SK-N-SH (cell line): ENCODE measurements around the gene PIGP. TPM values are rescaled to one million over a fixed set of nuclear protein-coding genes. Genes with fewer than 3 reads are reported as not detected.

Source experiments
- CTCF ChIA-PET: fragments of 300-600, 350-600 bp; formaldehyde crosslinking; extraction: SDS; loops from one replicate; lab custom pipeline; 2021; lab: Yijun Ruan, JAX
- POLR2A ChIA-PET: fragments of 350-600 bp; sonication (Branson Sonifier 250); formaldehyde crosslinking; extraction: SDS; loops from one replicate; lab custom pipeline; 2020; ENCODE audit warnings: antibody characterized with exemption, inconsistent platforms; lab: Yijun Ruan, JAX
- DNase-seq: peaks from one replicate; pipeline ENCODE4 v3.0.0; 2012
- H2AFZ ChIP-seq: fragments of 200-600 bp; sonication (generic); 2 replicates; pipeline ENCODE4 v1.8.1; 2016; ENCODE audit warnings: antibody characterized with exemption, mild to moderate bottlenecking, low read depth
- H3F3A ChIP-seq: fragments of 200-600 bp; sonication (generic); replicated peaks from 2 replicates; pipeline ENCODE3; 2016; ENCODE audit warnings: antibody characterized with exemption, mild to moderate bottlenecking; ENCODE audit not compliant: insufficient read depth
- H3K27ac ChIP-seq, 2 experiments: fragments of 200-500 bp in 1 of 2; fragments of 200-600 bp in 1 of 2; sonication (Bioruptor generic) in 1 of 2; sonication (generic), shearing (Covaris generic) in 1 of 2; 2 replicates each; pipeline versions ENCODE4 v1.5.1 to v1.6.1; 2014 to 2016; ENCODE audit warnings: low read depth in 2 of 2, inconsistent platforms in 1 of 2, low read length in 1 of 2, mild to moderate bottlenecking in 1 of 2, mixed read lengths in 1 of 2
- H3K27me3 ChIP-seq: fragments of 200-600 bp; sonication (generic), shearing (Covaris generic); 2 replicates; pipeline ENCODE4 v1.6.1; 2016; ENCODE audit warnings: mixed run types; ENCODE audit not compliant: insufficient read depth
- H3K36me3 ChIP-seq, 2 experiments: fragments of 200-500 bp in 1 of 2; fragments of 200-600 bp in 1 of 2; sonication (Bioruptor generic) in 1 of 2; sonication (generic) in 1 of 2; replicated peaks in 1 of 2; 2 replicates each; pipeline versions ENCODE3 to v1.5.1; 2014 to 2016; ENCODE audit warnings: low read length in 1 of 2, mild to moderate bottlenecking in 1 of 2; ENCODE audit not compliant: insufficient read depth in 2 of 2, control insufficient read depth in 1 of 2
- H3K4me1 ChIP-seq, 2 experiments: fragments of 200-500 bp in 1 of 2; fragments of 200-600 bp in 1 of 2; sonication (Bioruptor generic) in 1 of 2; sonication (generic), shearing (Covaris generic) in 1 of 2; 2 replicates each; pipeline versions ENCODE4 v1.5.1 to v1.6.1; 2014 to 2016; ENCODE audit warnings: low read depth in 1 of 2, low read length in 1 of 2, mixed run types in 1 of 2; ENCODE audit not compliant: insufficient read depth in 2 of 2, control insufficient read depth in 1 of 2
- H3K4me2 ChIP-seq: fragments of 200-600 bp; sonication (generic), shearing (Covaris generic); 2 replicates; pipeline ENCODE4 v1.6.1; 2017; ENCODE audit warnings: mixed run types
- H3K4me3 ChIP-seq, 2 experiments: fragments of 200-500 bp in 1 of 2; fragments of 200-600 bp in 1 of 2; sonication (Bioruptor generic) in 1 of 2; sonication (generic), shearing (Covaris generic) in 1 of 2; 2 replicates each; pipeline versions ENCODE4 v1.5.1 to v1.8.1; 2014 to 2016; ENCODE audit warnings: low read depth in 2 of 2, inconsistent platforms in 1 of 2, low read length in 1 of 2, mild to moderate bottlenecking in 1 of 2, mixed read lengths in 1 of 2, moderate library complexity in 1 of 2
- H3K79me2 ChIP-seq: fragments of 200-600 bp; sonication (generic); 2 replicates; pipeline ENCODE4 v1.8.1; 2017; ENCODE audit warnings: mild to moderate bottlenecking; ENCODE audit not compliant: insufficient read depth
- H3K9ac ChIP-seq: fragments of 200-600 bp; sonication (generic); 2 replicates; pipeline ENCODE4 v1.6.1; 2017; ENCODE audit warnings: mixed run types
- H3K9me2 ChIP-seq: fragments of 200-600 bp; sonication (generic); 2 replicates; pipeline ENCODE4 v1.6.1; 2017; ENCODE audit warnings: mixed run types
- H3K9me3 ChIP-seq: fragments of 200-600 bp; sonication (generic); 2 replicates; pipeline ENCODE4 v1.6.1; 2017; ENCODE audit warnings: mixed run types, mild to moderate bottlenecking, moderate library complexity
- H4K20me1 ChIP-seq: fragments of 200-600 bp; sonication (generic); 2 replicates; pipeline ENCODE4 v1.6.1; 2017; ENCODE audit warnings: mild to moderate bottlenecking, mixed run types; ENCODE audit not compliant: insufficient read depth
- EZH2phosphoT487 ChIP-seq: fragments of 200-600 bp; sonication (generic); IDR thresholded peaks from 2 replicates; pipeline ENCODE4 v1.6.1; 2017; ENCODE audit warnings: low read depth, mixed run types, mild to moderate bottlenecking, antibody characterized with exemption, moderate library complexity, borderline replicate concordance
- FOXJ3 ChIP-seq: sonication (generic); formaldehyde crosslinking; IDR thresholded peaks from 2 replicates; pipeline ENCODE4 v1.5.1; 2020; ENCODE audit warnings: mild to moderate bottlenecking, missing genetic modification reagents
- FOXM1 ChIP-seq: IDR thresholded peaks from 2 replicates; pipeline ENCODE4 v1.4.0; 2012; ENCODE audit warnings: low read depth, mild to moderate bottlenecking
- GABPA ChIP-seq: IDR thresholded peaks from 2 replicates; pipeline ENCODE4 v1.4.0; 2012; ENCODE audit warnings: low read depth, mild to moderate bottlenecking
- IRF3 ChIP-seq: fragments of 150-350 bp; IDR thresholded peaks from 2 replicates; pipeline ENCODE4 v1.6.1; 2016; ENCODE audit warnings: mild to moderate bottlenecking, low read depth, low read length
- MXI1 ChIP-seq: IDR thresholded peaks from 2 replicates; pipeline ENCODE4 v1.6.1; 2012; ENCODE audit warnings: mild to moderate bottlenecking, low read depth, low read length, improper control_type of control experiment
- NRF1 ChIP-seq: IDR thresholded peaks from 2 replicates; pipeline ENCODE4 v1.6.1; 2012; ENCODE audit warnings: low read depth, mild to moderate bottlenecking, low read length
- REST ChIP-seq: IDR thresholded peaks from 2 replicates; pipeline ENCODE4 v1.6.1; 2012; ENCODE audit warnings: mild to moderate bottlenecking, low read depth, low read length, moderate library complexity
- SIN3A ChIP-seq: IDR thresholded peaks from 2 replicates; pipeline ENCODE4 v1.6.1; 2012; ENCODE audit warnings: low read depth, mild to moderate bottlenecking, low read length, moderate library complexity, borderline replicate concordance
- TAF1 ChIP-seq: IDR thresholded peaks from 2 replicates; pipeline ENCODE4 v1.6.1; 2012; ENCODE audit warnings: low read depth, mild to moderate bottlenecking, low read length, moderate library complexity, borderline replicate concordance
- TCF12 ChIP-seq: IDR thresholded peaks from 2 replicates; pipeline ENCODE4 v1.4.0; 2012
- USF1 ChIP-seq: IDR thresholded peaks from 2 replicates; pipeline ENCODE4 v1.4.0; 2012; ENCODE audit warnings: low read depth, borderline replicate concordance
- ZBTB33 ChIP-seq: IDR thresholded peaks from 2 replicates; pipeline ENCODE4 v1.4.0; 2012; ENCODE audit warnings: low read depth, borderline replicate concordance
- WGBS: methylation state at CpG from one replicate; pipeline ENCODE4 v1.1.6; 2017; ENCODE audit warnings: low lambda C conversion rate; 5-methylcytosine and 5-hydroxymethylcytosine counted together
- polyA plus RNA-seq, 3 experiments: library from polyadenylated mRNA; depleted of rRNA; stranded (reverse); fragments of >200 nt; gene quantifications; 2 replicates each; pipeline ENCODE4 v1.2.3, GENCODE V29; 2012
- TF ChIP-seq, protein P1 (sequence below): fragments of 150-350 bp; IDR thresholded peaks from 2 replicates; pipeline ENCODE4 v1.6.1; 2017; ENCODE audit warnings: antibody characterized with exemption, low read length, low read depth, borderline replicate concordance

The PIGP gene
- polyA plus RNA-seq, 1 of the 3 experiments (the other 2 are of a cell fraction), result 28.3 TPM

- no peak for TF ChIP-seq REST
- no peak for TF ChIP-seq GABPA
- no peak for TF ChIP-seq IRF3
- no peak for TF ChIP-seq FOXJ3 (CRISPR knock-in tag)
- TF ChIP-seq SIN3A, result no peak
- TF ChIP-seq EZH2phosphoT487, result no peak
- no peak for TF ChIP-seq NRF1
- TF ChIP-seq, all 33 proteins: peak for 7
Measured at GRCh38 chr21:37032877-37033471, 39.9 kb downstream of the PIGP start (continued).

DNA sequence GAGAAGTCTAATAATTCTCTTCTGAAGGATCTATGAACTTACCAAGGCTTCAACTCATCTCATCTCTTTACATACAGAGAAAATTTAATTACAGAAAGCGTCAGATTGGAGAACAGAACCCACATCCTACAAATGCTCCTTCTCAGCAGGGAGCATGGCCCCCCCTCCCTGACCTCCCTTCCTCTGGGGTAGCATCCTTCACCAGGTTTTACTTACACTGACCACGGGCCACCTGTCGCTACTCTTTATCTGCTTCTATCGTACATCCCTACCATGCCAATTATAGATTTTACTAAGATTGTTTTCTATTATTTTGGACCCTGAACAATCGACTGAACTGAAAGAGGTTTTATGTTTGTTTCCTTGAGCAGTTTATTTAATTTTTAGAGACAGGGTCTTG, 40.6 kb downstream of the PIGP start:
- H3K4me3 ChIP-seq, result no peak overlapping the region
- POLR2A ChIA-PET, result no interaction called here
- TF ChIP-seq USF1, result no peak
- TF ChIP-seq GABPA, result no peak
- no peak for TF ChIP-seq TAF1
- no peak for TF ChIP-seq MXI1
- TF ChIP-seq IRF3, result no peak
- no peak for TF ChIP-seq EZH2phosphoT487
- no peak for TF ChIP-seq FOXM1
- TF ChIP-seq NRF1, result no peak
- TF ChIP-seq ZBTB33, result no peak
- no peak for TF ChIP-seq TCF12
- TF ChIP-seq, protein P1, sequence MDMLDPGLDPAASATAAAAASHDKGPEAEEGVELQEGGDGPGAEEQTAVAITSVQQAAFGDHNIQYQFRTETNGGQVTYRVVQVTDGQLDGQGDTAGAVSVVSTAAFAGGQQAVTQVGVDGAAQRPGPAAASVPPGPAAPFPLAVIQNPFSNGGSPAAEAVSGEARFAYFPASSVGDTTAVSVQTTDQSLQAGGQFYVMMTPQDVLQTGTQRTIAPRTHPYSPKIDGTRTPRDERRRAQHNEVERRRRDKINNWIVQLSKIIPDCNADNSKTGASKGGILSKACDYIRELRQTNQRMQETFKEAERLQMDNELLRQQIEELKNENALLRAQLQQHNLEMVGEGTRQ, result no peak
- TF ChIP-seq, all 33 proteins: peak for 0
- H3K9me3 ChIP-seq, result no peaks in the 10 kb centered on the region
- H3K27ac ChIP-seq, result no peak overlapping the region
- WGBS, result 65% methylated on average over 5 of the region's 5 CpGs
- H3K36me3 ChIP-seq, result no peaks in the 10 kb centered on the region
- H3K9ac ChIP-seq, result no peak overlapping the region
- no peak for DNase-seq
- H3K9me2 ChIP-seq, result no peaks in the 10 kb centered on the region
- H3K79me2 ChIP-seq, result no peaks in the 10 kb centered on the region
- no peaks in the 10 kb centered on the region for H4K20me1 ChIP-seq
- peaks cover 0 to 4% of the 10 kb centered on the region in 2 experiments; a peak in 1 of 4 replicates for H3K4me1 ChIP-seq
- H3K4me2 ChIP-seq, result peak overlapping the region; percentile 19; the same call in 1 of the 2 replicates
- 0 out of 2 replicates have a peak, but pooled peaks cover 5% of the 10 kb centered on the region for H3K27me3 ChIP-seq
- H2AFZ ChIP-seq, result no peak overlapping the region
- H3F3A ChIP-seq, result peaks cover 16% of the 10 kb centered on the region
- CTCF ChIA-PET, result interaction anchor here (0.6 to 1.6 kb wide), 2 partner anchors 22 to 381 kb away, joined by 3 to 5 read pairs; no protein-coding TSS in a partner anchor
